AG10803 (cell line): ENCODE data around the gene PTPN6.

Source experiments
- DNase-seq: peaks from one replicate; pipeline ENCODE4 v3.0.0; 2010; ENCODE audit warnings: low read depth
- H3K4me3 ChIP-seq: 2 replicates; pipeline ENCODE4 v1.5.1; 2011; ENCODE audit warnings: mild to moderate bottlenecking, low read length, control low read depth
- TF ChIP-seq, protein P1 (sequence below): conservative IDR thresholded peaks from 2 replicates; pipeline ENCODE4 v1.5.1; 2011; ENCODE audit warnings: mild to moderate bottlenecking, low read length, control low read depth, inconsistent platforms

The PTPN6 gene

DNA sequence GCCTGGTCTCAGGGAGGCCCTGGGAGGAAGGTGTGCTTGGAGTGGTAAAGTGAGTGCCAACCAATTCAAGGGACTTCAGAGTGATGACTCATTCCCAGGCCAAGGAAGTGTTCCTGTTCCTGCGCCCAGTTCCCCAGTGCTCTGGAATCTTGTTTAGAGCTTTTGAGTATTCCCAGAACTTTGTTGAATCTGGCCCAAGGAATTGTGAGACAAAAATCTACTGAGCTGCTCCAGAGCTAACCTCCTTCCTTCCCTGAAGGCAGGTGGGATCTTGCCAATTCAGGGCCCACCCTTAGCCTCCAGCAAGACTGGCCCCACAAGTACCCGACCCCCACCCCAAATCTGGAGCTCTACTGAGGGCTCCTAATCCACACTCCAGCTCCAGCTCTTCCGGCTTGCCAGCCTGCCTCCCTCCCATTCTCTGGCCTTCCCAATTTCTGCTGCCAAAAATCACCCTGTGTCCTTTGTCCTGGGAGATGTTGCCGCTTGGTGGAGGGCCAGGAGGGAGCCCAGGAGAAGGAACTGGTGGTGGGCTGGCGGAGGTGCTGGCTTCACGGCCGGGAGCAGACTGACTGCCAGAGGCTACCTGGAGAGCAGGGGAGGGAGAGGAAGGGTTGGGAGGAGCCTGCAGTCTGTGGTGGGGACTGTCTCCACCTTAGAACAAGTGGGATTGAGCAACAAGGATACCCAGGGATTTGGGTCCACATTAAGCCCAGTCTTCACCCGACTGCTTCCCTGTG, 25.4 kb upstream of the PTPN6 start:
- peak; percentile 94 for DNase-seq
- TF ChIP-seq, protein P1, sequence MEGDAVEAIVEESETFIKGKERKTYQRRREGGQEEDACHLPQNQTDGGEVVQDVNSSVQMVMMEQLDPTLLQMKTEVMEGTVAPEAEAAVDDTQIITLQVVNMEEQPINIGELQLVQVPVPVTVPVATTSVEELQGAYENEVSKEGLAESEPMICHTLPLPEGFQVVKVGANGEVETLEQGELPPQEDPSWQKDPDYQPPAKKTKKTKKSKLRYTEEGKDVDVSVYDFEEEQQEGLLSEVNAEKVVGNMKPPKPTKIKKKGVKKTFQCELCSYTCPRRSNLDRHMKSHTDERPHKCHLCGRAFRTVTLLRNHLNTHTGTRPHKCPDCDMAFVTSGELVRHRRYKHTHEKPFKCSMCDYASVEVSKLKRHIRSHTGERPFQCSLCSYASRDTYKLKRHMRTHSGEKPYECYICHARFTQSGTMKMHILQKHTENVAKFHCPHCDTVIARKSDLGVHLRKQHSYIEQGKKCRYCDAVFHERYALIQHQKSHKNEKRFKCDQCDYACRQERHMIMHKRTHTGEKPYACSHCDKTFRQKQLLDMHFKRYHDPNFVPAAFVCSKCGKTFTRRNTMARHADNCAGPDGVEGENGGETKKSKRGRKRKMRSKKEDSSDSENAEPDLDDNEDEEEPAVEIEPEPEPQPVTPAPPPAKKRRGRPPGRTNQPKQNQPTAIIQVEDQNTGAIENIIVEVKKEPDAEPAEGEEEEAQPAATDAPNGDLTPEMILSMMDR = no peak; the same call in 1 of the 2 replicates
- peak overlapping the region; percentile 85 for H3K4me3 ChIP-seq

DNA sequence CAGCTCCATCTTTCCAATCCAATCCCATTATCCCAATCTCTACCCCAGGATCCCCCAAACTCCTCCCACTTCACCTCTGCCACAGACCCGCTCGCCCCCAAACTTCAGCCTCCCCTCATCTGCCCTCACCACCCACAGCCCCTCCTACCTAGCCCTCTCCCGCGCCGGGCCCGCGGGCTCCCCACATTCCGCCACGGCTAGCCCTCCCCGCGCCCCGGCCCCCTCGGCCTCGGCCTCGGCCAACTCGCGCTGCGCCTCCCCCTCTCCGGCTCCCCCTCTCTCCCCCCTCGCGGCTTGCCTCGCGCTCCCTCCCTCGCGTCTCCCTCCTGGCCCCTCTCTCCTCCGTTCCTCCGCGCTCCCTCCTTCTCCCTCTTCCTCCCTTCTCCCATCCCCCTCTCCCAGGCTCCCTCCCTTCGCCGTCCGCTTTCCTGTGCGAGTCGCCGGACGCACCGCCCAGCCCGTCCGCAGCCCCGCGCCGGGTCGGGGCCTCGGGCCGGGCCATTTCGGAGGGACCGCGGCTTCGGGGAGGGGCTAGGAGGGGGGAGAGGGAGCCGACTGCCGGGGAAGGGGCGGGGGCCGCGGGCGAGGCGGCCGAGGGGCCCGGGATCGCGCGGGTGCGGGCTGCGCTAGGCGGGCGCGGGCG, 23.7 kb upstream of the PTPN6 start, which contains the start of gene ATN1:
Gene ATN1 (plus strand): TSS at position 581 of the 643 bp plus-strand sequence. CDS start 6,043 bp downstream, outside the sequence.
- DNase-seq = peak; percentile 77
- TF ChIP-seq, protein P1 = no peak
- peak within 1 kb of the TSS; percentile 85 for H3K4me3 ChIP-seq

DNA sequence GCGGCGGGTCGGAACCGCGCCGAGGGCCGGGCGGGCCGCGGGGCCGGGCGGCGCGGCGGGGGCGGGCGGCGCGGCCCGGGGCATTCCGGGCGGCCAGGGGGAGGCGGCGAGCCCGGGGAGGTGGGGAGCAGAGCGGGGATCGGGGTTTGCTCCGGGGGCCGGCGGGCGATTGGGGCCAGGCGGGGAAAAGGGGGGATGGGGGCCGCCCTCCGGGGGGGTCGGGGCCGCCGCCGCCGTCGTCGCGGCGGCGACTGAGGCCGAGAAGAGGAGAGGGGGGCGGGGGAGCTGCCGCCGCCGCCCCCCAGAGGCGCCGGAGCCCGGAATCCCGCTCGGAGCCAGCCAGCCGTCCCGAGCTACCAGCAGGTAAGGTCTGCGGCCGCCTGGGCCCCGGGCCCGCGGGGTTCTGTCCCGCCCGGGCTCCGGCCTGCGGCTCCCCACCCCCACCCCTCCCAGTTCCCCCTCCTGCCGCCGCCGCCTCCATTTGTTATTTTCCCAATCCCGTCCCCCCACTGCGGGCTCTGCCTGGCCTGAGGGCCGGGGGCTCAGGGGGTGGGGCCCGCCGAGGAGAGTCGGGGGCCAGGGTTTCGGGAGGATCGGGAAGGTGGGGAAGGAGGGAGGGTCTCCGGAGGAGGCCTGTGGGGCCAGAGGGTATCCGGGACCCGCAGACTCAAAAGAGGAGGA, 23.0 kb upstream of the PTPN6 start:
- TF ChIP-seq, protein P1 = no peak
- H3K4me3 ChIP-seq = peak overlapping the region; percentile 85
- DNase-seq = no peak

DNA sequence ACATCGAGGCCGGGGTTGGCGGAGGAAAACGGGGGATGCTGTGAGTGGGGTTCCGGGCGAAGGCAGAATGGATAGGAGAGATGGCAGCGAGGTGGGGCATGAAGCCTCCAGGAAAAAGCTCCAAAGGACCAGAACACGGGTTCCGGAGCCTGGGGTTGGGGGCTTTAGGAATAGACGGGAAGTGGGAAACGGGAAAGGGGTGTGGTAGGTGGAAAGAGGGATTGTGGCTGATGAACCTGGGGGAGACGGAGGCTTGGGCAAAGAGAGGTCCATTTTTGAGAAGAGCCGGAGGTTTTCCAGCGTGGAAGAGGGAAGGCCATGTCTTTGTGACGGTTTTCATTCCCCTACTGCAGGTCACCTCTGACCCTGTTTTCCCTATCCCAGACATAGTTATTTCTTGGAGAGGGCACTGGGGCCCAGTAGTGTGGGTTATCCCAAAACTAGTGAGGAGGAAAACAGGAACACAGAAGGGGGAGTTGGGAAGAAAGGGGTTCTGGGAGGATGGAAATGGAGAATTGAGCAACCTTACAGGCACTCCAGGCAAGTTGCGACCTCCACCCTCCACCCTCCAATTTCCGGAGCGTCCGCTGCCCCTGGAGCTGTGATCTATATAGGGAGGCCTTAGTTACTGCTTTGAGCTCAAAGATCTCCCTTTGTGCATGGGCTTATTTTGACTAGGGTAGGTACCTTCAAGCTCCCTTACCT, 22.3 kb upstream of the PTPN6 start:
- no peak for DNase-seq
- TF ChIP-seq, protein P1 = no peak
- H3K4me3 ChIP-seq = peak overlapping the region; percentile 85

DNA sequence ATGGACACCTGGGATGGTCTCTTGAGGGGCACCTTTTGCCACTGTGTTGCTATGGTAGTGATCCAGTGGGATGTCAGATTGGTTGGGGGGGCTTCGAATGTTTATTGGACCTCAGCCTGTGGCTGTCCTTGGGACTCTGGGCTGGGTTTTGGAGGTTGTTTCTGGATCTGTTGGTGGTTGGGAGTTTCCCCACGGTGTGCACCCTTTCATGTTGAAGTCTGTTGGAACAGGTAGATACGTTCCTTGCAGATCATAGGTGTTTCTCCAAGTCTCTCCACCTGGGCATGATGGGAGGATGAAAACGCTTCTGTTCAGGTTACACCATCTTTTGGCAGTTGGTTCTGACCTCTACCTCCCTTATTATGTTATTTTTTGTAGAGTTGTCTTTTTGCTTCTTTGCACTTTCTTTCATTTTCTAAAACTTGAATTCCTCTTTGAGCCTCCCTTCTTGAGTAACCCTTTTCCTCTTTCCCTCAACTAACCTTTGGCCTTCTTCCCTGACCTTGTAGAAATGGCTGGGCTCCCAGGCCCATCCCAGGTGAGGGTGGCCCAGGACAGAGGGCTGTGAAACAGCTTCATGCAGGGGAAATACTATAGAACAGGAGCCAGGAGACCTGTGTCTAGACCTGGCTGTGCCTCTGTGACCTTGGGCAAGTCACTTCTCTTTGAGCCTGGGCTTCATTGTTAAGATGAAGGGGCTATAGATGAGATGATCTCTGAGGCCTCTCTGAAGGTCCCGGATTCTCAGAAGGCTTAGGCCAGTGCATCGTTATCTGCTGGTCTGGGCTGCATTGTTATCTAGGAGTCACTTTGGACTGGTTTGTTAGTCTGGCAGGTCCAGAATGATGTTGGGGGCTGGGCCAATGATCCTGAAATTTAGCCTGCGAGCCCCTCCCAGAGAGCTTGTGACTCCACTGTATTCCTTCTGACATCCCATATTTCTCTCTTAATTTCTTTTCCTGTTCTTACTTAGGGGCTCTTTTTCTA, 21.4 kb upstream of the PTPN6 start:
- H3K4me3 ChIP-seq = peak overlapping the region; percentile 85
- DNase-seq = no peak
- TF ChIP-seq, protein P1 = no peak

DNA sequence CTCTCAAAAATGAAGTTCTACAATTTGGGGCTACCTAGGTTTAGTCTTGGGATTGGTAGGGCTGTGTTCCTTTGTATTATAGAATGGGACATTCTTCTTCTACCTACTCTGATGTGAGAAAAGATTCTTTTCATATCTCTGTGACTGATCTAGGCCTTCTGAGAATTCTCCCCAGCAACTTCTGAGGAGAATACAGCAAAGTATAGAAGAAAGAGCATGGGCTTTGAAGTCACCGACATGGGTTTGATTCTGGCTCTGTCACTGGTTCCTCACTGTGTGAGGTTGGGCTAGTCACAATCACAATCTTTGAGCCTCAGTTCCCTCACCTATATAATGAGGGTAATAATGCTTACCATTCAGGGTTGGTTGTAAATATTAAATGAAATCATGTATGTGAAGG, 18.4 kb upstream of the PTPN6 start:
- no peak for DNase-seq
- TF ChIP-seq, protein P1 = no peak
- no peak overlapping the region for H3K4me3 ChIP-seq
